AG20443 (cell line): ENCODE data around the gene DNHD1.
A peak's percentile ranks its signal among the peaks of the same experiment; 100 is the strongest.

Experiments
- DNase-seq: peaks from one replicate; pipeline ENCODE4 v3.0.0; 2012; ENCODE audit warnings: low spot score, mixed read lengths

The DNHD1 gene, protein sequence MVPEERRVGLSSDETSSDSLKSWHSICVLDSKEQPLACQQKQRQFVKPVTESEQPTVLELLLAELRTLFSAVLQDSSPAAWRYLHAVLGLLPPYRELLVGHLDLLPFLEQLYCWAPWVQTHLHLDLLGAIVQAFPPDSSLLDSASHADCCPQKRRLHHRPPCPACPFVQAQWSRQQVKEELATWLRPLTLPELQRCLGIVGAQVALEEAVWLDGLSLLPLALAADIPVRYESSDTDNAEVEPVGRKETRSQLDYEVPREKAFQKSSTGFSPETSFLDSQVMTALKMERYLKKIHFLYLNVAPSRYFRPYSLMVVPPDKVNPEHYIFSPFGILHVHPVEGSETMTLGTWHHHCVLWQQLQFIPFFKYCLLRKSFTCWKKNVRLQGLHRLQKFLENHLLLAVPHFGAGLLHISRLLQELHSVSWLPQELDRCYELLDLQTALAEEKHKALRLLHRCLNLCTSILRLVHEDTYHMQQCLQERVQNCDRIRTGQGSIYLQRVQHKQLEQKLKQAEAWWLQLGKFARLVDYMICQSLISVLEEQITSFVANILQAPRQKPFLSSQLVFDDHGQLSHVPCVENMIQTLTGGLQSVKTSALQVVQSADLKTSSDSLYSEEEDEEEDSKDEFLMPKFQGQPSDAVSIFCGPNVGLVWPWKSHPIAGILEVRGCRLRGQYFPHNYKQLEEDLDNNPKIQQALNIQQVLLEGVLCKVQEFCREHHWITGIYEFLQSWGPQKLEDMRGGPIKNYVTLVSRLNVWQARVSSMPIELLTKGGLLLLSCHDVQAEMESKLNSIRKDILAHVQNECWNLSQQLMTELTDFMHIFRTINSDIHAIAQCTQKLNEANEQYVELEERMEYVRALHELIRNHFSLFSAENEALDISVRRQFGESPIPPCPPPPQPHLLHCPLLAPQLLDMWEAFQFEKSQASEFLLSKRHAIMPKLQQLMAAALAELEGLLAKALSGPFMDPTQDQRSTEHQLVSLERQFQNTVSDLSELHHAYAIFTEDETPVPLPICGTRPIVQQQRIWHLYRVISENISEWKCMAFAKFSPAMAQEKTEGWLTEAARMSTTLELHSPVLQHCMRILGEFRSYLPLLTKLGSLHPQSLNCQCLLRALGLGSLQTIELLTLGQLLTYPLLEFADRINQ (N-terminal part only)

DNA sequence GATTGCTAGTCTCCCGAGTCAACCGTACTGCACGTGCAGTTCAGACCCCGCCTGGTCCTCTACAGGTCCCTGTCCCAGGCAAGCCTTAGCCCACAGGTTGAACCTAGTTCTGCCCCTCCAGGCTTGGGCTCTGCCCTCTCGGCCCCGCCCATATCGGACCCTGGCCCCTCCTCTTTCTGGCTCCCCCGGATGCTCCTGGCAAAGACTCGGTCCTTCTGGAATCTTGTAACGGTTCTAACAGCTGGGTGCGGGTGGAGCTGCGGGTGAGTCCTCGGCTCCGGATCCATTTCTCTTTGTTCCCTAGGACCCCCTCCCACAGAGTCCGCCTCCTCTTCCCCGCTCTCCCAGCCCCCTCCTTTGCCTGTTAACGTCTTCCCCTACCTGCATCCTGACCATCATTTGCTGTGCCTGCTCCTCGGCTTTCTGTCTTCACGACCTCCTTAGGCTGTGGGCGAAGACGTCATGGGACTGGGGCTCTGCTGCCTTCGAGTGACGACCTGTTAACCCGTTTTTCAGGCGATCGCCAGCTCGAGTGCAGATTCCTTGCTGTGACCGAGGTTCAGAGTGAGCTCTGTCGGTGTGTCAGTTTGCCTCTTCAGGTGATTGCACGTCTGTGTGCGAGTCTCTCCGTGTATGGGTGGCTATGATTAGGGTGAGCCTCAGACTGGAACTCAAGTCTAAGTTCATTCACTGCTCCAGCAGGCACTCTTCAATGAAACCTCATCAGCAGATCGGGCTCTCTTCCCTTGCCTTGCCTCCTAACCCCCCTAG lies at the start of gene DNHD1:
DNHD1 (plus strand) TSS at position 212 of the 771 bp plus-strand sequence. CDS start 936 bp downstream, outside the sequence.
- DNase-seq, result no peak

DNA sequence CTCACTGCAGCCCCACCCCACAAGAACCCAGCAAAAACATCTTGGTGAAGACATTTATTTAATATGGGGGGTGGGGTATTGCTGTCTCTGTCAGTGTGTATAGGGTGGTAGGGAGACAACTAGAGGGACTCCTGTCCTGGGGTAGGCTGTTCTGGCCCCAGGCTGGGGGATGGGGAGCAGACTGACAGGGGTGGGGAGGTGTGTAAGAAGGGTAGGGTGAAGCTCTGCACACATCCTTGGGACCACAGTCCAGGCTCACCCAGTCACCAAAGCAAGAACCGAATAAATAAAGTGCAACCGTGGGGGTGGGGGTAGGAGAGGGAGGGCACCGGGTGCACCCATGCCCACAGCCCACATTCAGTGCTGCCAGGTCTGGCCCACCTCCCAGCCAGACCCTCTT lies 48.5 kb upstream of the DNHD1 start:
- DNase-seq, result no peak

DNA sequence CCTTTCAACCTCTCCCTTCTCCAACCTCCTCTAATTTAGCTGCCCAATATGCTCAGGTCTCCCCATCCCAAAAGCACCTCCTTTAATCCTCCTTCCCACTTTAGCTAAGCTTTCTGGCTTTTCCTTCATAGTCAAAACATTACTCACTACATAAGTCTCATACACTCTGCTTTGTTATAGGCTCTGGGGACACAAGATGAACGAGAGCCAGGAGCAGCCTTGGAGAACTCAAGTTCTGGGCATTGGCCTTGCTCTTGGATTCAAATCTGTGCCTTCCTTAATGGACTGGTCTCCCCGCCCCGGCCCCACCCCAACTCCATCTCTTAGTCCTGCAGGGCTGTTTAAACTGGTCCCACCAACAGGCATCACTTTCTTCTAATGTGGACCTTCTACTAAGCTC lies 44.9 kb upstream of the DNHD1 start:
- DNase-seq, result peak; percentile 57

DNA sequence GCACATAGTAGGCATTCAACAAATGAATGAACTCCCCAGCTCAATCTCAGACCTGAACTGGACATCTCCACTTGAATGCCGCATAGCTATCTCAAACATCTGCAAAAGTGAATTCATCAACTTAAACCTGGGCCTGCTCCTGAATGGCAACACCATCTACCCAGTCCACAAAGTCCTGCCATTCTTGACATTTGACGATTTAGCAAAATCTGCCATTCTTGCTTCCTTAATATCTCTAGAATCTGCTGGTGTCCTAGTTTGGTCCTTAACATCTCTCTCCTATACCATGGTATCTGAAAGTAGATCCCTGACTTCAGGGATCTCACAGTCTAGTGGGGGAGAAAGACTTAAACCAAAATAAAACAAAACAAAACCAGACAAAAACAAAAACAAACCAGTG lies 43.9 kb upstream of the DNHD1 start:
- DNase-seq, result no peak

DNA sequence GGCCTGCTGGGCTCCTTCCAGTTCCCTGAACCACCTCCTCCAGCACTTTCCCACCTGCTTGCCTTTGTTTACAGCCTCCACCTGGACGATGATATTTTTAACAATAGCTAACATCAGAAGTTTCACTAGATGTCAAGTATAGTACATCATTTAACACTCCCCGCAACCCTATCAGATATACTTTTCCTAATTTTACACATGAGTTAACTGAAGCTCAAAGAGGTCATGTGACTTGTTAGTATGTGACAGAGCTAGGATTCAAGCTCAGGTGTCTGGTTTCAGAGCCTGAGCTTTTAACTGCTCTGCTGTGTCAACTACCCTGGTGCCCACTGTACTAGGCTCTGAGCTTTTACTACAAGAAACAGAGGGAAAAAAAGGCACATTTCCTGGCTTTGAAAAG lies 42.0 kb upstream of the DNHD1 start:
- no peak for DNase-seq

DNA sequence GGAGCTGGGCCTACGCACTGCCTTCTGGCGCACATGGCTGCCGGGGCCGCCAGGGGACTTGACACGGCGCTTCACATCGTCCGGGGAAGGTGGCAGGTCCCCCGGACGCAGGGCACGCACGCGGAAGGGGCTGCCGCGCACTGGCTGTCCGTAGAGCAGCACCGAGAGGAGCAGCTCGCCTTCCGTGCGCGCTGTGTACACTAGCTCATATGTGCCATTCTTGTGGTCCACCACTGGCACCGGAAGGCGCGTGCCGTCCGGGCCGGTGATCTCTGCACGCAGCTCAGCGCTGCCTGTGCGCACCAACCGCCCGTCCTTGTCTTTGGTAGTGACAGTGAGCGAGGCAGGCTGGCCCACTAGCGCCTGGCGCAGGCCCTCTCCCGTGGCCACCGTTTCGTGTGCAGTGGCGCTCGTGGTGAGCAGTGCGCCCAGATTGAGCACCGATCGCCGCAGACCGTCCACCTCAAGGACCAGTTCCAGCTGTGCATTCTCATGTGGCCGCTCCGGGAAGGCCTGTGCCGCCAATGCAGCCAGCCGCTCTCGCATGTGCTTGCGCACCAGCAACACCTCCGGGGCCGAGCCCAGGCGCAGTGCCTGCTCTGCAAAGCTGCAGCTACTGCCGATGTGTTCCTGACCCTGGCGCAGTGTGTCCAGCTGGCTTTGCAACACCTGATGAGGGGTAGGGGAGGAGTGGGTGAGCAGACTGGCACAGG lies 40.6 kb upstream of the DNHD1 start:
- no peak for DNase-seq

DNA sequence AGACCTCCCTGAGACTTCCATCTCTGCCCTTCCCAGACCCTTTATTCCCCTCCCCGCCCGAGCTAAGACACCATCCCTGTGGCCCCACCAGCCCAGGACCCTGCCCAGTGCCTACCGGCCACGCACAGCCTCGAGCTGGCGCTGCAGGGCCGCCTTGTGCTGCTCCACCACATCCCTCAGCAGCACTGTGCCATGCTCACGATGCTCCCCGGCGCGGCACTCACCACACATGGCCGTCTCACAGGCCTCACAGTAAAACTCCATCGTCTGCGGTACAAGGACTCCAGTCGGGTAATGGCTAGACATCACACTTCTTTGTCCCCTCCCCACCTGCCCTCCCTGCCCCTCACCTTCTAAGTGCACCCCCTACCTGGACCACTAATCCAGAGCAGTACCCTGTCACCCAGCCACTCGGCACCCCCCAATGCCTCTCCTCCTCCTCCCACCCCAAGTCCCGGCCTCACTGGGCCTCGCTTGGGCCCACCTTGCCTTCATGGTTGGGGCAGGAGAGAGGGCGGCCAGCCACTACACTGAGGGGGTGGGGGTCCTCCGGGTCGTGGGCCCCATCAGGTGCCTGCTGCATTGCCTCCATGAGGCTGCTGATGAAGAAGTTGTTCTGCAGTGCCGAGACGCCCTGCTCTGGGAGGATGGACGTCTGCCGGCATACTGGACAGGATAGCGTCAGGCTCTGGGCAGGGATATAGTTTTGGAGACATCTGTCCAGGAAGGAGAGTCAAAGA lies 39.3 kb upstream of the DNHD1 start:
- no peak for DNase-seq

DNA sequence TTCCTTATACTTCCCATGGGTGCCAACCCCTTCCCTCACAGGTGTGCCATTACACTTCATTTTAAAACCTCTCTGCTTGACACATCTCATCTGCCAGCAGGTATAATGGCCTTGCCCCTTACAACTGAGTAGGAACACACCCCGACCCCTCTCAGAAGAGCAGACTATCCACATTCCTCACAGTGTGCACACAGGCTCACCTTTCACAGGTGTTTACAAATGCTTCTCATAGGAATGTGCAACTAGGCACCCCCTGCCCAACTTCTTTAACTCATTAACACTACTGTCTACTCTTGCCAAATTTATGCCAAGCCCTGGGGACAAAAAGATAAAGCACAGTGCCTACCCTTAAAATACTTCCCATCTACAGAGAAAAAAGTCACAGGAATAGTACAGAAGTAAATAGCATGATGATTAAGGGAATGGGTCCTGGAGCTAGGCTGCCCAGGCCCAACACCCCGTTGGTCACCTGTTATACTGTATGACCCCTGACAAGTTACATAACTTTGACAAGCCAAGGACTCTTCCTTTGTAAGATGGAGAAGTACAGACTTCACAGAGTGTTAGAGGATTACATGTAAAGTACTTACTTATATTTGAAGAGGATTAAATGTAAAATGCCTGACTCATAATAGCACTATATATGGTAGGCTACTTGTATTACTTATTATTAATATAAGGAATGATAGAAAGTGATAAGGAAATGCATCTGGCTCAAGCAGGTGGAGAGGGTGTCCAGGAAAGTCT lies 38.6 kb upstream of the DNHD1 start:
- no peak for DNase-seq

DNA sequence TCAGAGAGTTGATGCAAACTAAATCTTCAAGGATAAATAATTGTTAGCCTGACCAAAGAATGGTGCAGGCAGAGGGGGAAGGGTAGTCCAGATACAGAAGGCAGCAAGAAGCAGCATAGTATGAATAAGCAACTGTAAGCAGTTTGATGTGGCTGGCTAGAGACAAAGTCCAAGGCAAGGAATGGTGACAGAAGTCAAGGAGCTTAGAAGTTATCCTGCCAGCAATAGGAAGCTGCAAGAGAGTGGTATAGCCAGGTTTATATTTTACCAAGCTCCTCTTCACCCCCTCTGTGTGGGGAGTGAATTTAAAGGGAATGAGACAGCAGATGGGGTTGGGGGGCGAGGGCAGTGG lies 38.0 kb upstream of the DNHD1 start:
- no peak for DNase-seq

DNA sequence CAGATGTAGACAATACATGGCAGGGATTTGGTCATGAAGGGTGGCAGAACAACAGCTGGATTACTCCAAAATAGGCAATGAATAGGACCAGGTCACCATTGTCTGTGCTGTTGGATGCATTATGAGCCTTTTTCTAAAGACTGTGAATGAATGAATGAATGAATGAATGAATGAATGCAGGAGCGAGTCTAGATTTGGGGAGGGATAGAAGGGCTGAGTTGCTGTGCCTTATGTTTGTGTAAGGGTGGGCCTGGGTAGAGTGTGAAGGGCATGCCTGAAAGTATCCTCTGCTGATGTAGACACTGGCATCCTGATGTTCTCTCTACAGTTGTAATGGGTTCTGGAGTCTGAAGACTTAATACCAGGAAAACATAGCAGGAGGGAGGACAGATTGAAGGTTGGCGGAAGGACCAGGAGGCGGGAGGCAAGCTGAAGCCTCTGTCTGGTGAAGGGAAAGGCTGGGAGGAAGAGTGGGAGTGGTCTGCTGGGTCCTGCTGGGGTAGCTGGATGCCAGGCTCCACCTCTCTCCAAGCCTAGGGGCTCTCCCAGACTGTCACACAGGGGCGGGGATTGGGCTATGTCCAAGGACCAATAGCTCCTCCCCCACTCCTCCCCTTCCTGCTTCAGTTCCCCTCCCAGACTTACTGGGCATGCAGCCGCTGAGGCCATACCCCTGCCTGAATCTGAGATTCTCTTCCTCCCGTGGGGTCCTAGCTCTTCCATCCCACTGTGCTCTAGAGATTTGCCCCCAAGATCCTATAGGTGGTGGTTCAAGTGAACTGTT lies 28.2 kb upstream of the DNHD1 start:
- DNase-seq, result peak; percentile 83

DNA sequence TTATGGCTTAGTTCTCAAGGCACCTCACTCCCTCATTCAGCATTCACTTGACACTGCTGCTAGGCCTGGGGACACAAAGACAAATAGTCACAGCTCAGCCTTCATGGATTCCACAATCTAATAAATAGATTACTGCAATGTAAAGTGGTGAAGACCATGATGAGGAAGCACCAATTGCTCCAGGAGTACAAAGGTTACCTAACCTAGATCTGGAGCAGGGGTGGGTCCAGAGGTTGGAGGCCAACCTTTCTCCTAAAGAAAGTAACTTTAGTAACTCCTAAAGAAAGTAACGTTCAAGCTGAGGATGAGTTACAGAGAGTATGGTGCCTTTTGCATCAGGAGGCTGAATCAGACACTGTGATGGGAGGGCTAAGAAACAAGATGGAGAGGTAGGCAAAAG lies 27.5 kb upstream of the DNHD1 start:
- DNase-seq, result no peak

DNA sequence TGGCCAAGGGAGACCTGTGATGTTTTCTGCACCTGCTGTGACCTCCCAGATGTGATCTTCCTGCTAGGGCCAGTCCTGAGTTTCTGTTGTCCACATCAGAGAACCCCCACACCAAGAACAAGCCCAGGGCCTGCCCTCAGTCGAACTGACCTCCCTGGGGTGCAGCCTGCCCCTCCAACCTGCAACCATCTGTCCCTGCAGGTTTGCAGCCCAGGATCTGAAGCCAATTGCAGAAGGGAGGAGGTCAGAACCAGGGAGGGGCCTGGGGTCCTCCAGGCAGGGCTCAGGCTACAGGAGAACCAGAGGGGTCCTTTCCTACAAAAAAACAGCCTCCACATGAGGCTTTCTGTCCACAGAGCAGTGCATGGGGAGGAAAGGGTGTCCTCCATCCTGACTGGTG lies 24.1 kb upstream of the DNHD1 start:
- no peak for DNase-seq

DNA sequence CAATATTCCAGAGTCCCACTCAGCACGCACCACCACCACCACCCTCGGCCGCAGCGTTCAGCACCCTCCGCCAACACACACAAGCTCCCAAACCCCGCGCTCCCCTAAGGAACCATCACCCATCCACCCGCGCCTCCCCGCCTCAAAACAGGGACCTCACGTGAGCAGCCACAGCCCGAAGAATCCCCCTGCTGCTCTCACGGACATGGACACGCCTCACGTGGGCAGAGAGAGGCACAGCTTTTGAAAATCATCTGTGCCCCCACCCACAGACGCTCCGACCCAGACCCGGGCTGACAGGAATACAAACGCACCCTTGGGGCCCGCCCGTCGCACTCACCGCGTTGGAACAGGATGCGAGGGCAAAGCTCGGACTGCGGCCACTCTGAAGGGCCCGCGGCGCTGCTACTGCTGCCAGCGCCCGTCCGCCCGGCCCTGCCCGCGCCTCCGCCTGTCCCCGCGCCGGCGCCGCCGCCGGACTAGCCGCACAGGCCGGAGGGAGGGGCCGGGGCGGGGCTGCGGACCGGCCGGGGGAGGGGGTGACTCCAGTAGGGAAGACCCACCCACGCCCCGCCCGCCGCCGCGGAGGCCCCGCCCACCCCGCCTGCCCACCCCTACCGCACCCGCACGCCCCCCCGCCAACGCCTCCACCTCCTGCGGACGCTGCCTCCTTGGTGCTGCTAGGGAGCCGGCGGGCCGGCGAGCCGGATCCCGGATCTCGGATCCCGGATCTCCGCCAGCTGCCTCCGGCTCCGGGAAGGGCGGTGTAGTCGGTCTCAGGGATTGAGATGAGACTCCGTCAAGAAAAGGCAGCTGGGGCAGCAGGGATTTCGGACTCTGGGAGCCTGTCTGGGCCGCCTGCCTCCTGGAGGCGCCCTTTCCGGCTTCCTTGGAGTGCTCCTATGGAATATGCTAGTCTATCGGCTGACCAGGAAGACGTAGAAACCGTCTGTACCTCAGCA lies 23.3 kb upstream of the DNHD1 start, which contains the start of gene TRIM3:
TRIM3 (minus strand) TSS at position 491 of the 962 bp plus-strand sequence. CDS start 8,246 bp downstream, outside the sequence.
- peak; percentile 99 for DNase-seq

DNA sequence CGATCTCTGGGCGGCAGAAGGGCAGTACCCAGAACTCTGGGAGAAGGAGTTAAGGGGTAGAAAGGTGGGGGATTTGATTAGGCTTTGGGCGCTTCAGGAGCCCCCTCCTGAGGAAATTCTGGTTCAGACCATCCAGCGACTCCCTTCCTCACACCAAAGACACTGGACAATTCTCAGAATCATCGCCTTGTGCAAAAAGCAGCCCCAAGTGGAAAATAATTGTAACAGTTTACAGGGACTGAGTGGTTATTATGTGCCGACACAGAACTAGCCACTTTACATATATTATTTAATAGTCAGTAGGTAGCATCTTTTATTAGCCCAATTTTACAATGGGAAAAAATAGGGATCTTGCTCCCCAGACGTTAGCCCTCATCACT lies 22.7 kb upstream of the DNHD1 start:
- DNase-seq, result no peak

DNA sequence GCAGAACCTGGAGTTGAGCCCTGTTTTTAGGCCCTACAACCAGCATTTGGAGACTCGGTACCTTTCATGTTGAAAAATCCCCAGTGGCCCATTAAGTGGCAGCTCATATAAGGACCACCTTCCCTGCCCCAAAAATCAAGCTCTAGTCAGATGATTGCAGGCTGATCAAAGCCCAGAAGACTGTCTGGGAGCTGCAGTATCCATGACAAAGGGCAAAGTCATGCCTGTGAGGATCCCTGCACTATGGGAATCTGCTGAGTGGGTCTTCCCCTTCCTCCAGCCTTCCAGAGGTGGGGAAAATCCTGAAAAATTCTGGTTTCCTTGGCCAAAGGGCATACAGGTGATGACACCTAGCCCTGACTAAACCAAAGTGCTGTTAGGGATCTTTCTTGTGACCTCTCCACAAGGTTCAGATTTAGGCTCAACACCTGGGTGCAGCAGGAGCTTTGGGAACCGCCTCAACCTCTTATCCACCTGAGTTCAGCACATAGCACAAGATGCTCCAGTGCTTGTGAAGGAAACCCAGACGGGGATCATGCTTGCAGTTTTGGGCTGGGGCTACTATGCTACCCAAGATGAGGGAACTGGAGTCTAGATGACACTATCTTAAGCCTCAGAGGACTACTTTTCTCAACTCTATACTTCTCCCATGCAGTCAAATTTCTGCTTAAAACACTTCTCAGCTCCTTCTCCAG lies 22.1 kb upstream of the DNHD1 start:
- no peak for DNase-seq

DNA sequence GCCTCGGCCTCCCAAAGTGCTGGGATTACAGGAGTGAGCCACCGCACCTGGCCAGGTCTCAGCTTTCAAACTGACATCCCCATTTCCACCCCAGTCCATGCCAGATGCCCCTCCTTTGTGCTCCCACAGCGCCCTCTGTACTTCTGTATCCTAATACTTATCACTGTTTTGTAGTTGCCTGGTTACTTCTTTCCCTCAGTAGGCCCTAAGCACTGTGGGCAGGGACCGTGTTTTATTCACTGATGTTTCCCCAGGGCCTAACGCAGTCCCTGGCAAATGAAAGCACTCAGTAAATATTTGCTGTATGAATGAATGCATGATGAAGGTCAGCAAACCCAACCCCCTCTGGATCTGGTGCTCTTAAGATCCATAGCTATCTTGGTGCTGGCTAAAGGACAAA lies 21.1 kb upstream of the DNHD1 start:
- DNase-seq, result no peak

DNA sequence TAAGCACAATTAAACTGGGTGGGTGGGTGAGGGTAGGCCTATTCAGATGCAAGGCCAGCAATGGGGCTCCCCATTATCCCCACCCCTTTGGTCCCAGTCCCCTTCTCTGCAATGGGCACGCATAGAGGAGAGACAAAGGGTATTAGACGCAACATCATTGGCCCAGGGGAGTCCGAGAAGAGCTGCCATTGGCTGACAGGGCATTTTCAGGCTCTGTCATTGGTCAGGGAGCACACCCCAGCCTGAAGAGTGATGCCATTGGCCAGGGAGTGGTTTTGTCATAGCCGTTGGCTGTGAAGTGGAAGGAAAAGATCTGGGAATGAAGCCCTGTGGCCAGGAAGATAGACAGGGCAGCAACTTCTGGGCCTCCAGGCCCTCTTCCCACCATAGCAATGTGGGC lies 20.5 kb upstream of the DNHD1 start:
- DNase-seq, result no peak
